ENCODE results near the gene ZNF211. TPM values are rescaled to one million over a fixed set of nuclear protein-coding genes. Genes with fewer than 3 reads are reported as not detected.

Gene ZNF211
- total RNA-seq (2021) (13.5 to 17.6 TPM (median 14.3 TPM) in 3 replicates), Bru-seq, nascent RNA (percentile 85 among the genes with signal in this experiment)
- long read RNA-seq, experiment 1, transcript ZNF211-201 (4 exons, 2,440 nt): minor isoform, 8 of 54 reads
- long read RNA-seq, experiment 1, transcript ZNF211-204 (3 exons, 2,472 nt): minor isoform, 6 of 54 reads
- long read RNA-seq, experiment 1, transcript ZNF211-203 (5 exons, 2,577 nt): major isoform, 10 of 54 reads
- long read RNA-seq, experiment 1, partial matches to known transcripts: 5 of 54 reads
- long read RNA-seq, experiment 1, other reads (novel, unspliced or antisense): 18 of 54 reads
- long read RNA-seq, experiment 2, partial matches to known transcripts: 8 of 18 reads
- long read RNA-seq, experiment 2, other reads (novel, unspliced or antisense): 5 of 18 reads
- long read RNA-seq, experiment 3, partial matches to known transcripts: 0 of 11 reads
- long read RNA-seq, experiment 3, other reads (novel, unspliced or antisense): 7 of 11 reads

- Mint-ChIP-seq H3K9me3 (peaks cover 18% of the 10 kb centered on the region), H3K27me3 (ENCODE audit: low read depth) (peaks cover 4% of the 10 kb centered on the region; the same call in 1 of the 2 replicates), H3K27ac (no peak within 1 kb of the TSS), H3K4me1 (peaks cover 16% of the 10 kb centered on the region), H3K36me3 (peaks cover 32% of the 10 kb centered on the region), H3K4me3 (peak within 1 kb of the TSS; percentile 96)
- POLR2A ChIA-PET: interaction anchor here (0.7 to 1.8 kb wide), 6 partner anchors 18 to 111 kb away, joined by 3 to 10 read pairs (median 4); partner anchors contain the start of genes ZNF134, ZNF154 and ZNF551
- ATAC-seq: peak; percentile 97
- CTCF ChIA-PET: interaction anchor here (0.6 to 1.4 kb wide), 8 partner anchors 18 to 155 kb away, joined by 3 to 7 read pairs (median 3); partner anchors contain the start of genes ZNF154, ZNF416 and ZNF551
- DNase-seq (ENCODE audit: low spot score): peak; percentile 94
- TF ChIP-seq NR1H2 (CRISPR knock-in tag; IDR thresholded peaks at IDR 0.05) (no peak), JUN (CRISPR knock-in tag; IDR thresholded peaks at IDR 0.05) (no peak), TEAD4 (CRISPR knock-in tag; IDR thresholded peaks at IDR 0.05) (no peak), SMAD3 (CRISPR knock-in tag; IDR thresholded peaks at IDR 0.05; ENCODE audit: borderline replicate concordance) (0 out of 2 replicates have a peak, but pooled peaks have one; percentile 32), FOXP1 (CRISPR knock-in tag; IDR thresholded peaks at IDR 0.05; ENCODE audit: borderline replicate concordance) (peak; percentile 59; the same call in 1 of the 2 replicates), NFATC4 (CRISPR knock-in tag; IDR thresholded peaks at IDR 0.05) (no peak), NFYB (CRISPR knock-in tag; conservative IDR thresholded peaks at IDR 0.05; ENCODE audit: low read depth) (peak; percentile 86), TEAD1 (CRISPR knock-in tag; IDR thresholded peaks at IDR 0.05) (0 out of 2 replicates have a peak, but pooled peaks have one; percentile 17), ZNF317 (CRISPR knock-in tag; IDR thresholded peaks at IDR 0.05; ENCODE audit: borderline replicate concordance, low read depth) (no peak), RORB (CRISPR knock-in tag; IDR thresholded peaks at IDR 0.05) (no peak), ESRRA (CRISPR knock-in tag; IDR thresholded peaks at IDR 0.05; ENCODE audit: borderline replicate concordance) (no peak), OVOL2 (CRISPR knock-in tag; IDR thresholded peaks at IDR 0.05; ENCODE audit: borderline replicate concordance) (no peak), SP1 (CRISPR knock-in tag; conservative IDR thresholded peaks at IDR 0.05) (peak; percentile 83), CBFB (CRISPR knock-in tag; IDR thresholded peaks at IDR 0.05; ENCODE audit: low read depth) (no peak), ZMAT4 (CRISPR knock-in tag; IDR thresholded peaks at IDR 0.05) (no peak), ATF2 (CRISPR knock-in tag; IDR thresholded peaks at IDR 0.05; ENCODE audit: borderline replicate concordance, low read depth) (no peak), TCF7 (CRISPR knock-in tag; IDR thresholded peaks at IDR 0.05; ENCODE audit: low read depth) (no peak), PREB (CRISPR knock-in tag; IDR thresholded peaks at IDR 0.05; ENCODE audit: borderline replicate concordance) (no peak), PRRX2 (CRISPR knock-in tag; IDR thresholded peaks at IDR 0.05) (no peak), ZNF219 (CRISPR knock-in tag; IDR thresholded peaks at IDR 0.05; ENCODE audit: borderline replicate concordance) (no peak), ZNF532 (CRISPR knock-in tag; IDR thresholded peaks at IDR 0.05; ENCODE audit: borderline replicate concordance) (no peak)
- TF ChIP-seq, protein P1, sequence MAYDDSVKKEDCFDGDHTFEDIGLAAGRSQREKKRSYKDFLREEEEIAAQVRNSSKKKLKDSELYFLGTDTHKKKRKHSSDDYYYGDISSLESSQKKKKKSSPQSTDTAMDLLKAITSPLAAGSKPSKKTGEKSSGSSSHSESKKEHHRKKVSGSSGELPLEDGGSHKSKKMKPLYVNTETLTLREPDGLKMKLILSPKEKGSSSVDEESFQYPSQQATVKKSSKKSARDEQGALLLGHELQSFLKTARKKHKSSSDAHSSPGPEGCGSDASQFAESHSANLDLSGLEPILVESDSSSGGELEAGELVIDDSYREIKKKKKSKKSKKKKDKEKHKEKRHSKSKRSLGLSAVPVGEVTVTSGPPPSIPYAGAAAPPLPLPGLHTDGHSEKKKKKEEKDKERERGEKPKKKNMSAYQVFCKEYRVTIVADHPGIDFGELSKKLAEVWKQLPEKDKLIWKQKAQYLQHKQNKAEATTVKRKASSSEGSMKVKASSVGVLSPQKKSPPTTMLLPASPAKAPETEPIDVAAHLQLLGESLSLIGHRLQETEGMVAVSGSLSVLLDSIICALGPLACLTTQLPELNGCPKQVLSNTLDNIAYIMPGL (CRISPR knock-in tag; IDR thresholded peaks at IDR 0.05): peak; percentile 72; the same call in 1 of the 2 replicates
- TF ChIP-seq, protein P2, sequence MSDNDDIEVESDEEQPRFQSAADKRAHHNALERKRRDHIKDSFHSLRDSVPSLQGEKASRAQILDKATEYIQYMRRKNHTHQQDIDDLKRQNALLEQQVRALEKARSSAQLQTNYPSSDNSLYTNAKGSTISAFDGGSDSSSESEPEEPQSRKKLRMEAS (CRISPR knock-in tag; IDR thresholded peaks at IDR 0.05): peak; percentile 61
- TF ChIP-seq, protein P3, sequence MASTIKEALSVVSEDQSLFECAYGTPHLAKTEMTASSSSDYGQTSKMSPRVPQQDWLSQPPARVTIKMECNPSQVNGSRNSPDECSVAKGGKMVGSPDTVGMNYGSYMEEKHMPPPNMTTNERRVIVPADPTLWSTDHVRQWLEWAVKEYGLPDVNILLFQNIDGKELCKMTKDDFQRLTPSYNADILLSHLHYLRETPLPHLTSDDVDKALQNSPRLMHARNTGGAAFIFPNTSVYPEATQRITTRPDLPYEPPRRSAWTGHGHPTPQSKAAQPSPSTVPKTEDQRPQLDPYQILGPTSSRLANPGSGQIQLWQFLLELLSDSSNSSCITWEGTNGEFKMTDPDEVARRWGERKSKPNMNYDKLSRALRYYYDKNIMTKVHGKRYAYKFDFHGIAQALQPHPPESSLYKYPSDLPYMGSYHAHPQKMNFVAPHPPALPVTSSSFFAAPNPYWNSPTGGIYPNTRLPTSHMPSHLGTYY (CRISPR knock-in tag; IDR thresholded peaks at IDR 0.05): no peak
Measured at GRCh38 chr19:57632987-57633831, at the start of gene ZNF211. ZNF211 (plus strand) TSS chr19:57633168; CDS start chr19:57633347, 179 bp downstream.

Data from WTC11 (cell line).